DOHH2 (cell line): ENCODE results near the gene LRCH1.

Experiments used
- H3F3A ChIP-seq: fragments of 200-600 bp; sonication (generic), shearing (Covaris generic); 2 replicates; pipeline ENCODE4 v1.6.0; 2016; ENCODE audit warnings: antibody characterized with exemption, mild to moderate bottlenecking; ENCODE audit not compliant: control insufficient read depth, insufficient read depth
- H3K27ac ChIP-seq: fragments of 200-600 bp; sonication (generic); 2 replicates; pipeline ENCODE4 v1.5.1; 2014; ENCODE audit warnings: low read depth, mild to moderate bottlenecking, low read length, moderate library complexity
- H3K27me3 ChIP-seq: fragments of 200-600 bp; sonication (generic); 2 replicates; pipeline ENCODE4 v1.6.1; 2014; ENCODE audit warnings: mild to moderate bottlenecking, low read length, mixed read lengths; ENCODE audit not compliant: control insufficient read depth
- H3K36me3 ChIP-seq: fragments of 200-600 bp; sonication (generic); 2 replicates; pipeline ENCODE4 v1.6.1; 2014; ENCODE audit warnings: mild to moderate bottlenecking, low read length, moderate library complexity, mixed read lengths; ENCODE audit not compliant: control insufficient read depth
- H3K4me1 ChIP-seq: fragments of 200-600 bp; sonication (generic); 2 replicates; pipeline ENCODE4 v1.6.1; 2014; ENCODE audit warnings: mild to moderate bottlenecking, low read length, mixed read lengths; ENCODE audit not compliant: control insufficient read depth
- H3K4me2 ChIP-seq: fragments of 200-600 bp; sonication (generic); 2 replicates; pipeline ENCODE4 v1.6.0; 2014; ENCODE audit warnings: mild to moderate bottlenecking, low read length, moderate library complexity
- H3K4me3 ChIP-seq: fragments of 200-600 bp; sonication (generic); 2 replicates; pipeline ENCODE4 v1.5.1; 2014; ENCODE audit warnings: mild to moderate bottlenecking, low read length, mixed read lengths
- H3K79me2 ChIP-seq: fragments of 200-600 bp; sonication (generic); 2 replicates; pipeline ENCODE4 v1.6.1; 2014; ENCODE audit warnings: mild to moderate bottlenecking, low read length, mixed read lengths; ENCODE audit not compliant: control insufficient read depth
- H3K9me2 ChIP-seq: fragments of 200-600 bp; sonication (generic); replicated peaks from 2 replicates; pipeline ENCODE4 v1.6.1; 2014; ENCODE audit warnings: mild to moderate bottlenecking, low read length, mixed read lengths; ENCODE audit not compliant: control insufficient read depth
- H3K9me3 ChIP-seq: fragments of 200-600 bp; sonication (generic); 2 replicates; pipeline ENCODE4 v1.6.1; 2014; ENCODE audit warnings: antibody characterized with exemption, low read length, mixed read lengths; ENCODE audit not compliant: control insufficient read depth, insufficient read depth
- H4K20me1 ChIP-seq: fragments of 200-600 bp; sonication (generic); 2 replicates; pipeline ENCODE4 v1.6.0; 2014; ENCODE audit warnings: low read depth, mild to moderate bottlenecking, antibody characterized with exemption, low read length, moderate library complexity; ENCODE audit not compliant: control insufficient read depth, insufficient read depth
- CTCF ChIP-seq: fragments of 200-600 bp; sonication (generic); IDR thresholded peaks from one replicate; pipeline ENCODE4 v1.5.1; 2014; ENCODE audit warnings: antibody characterized with exemption, mild to moderate bottlenecking, low read depth, low read length; ENCODE audit not compliant: poor library complexity, severe bottlenecking
- EZH2phosphoT487 ChIP-seq: fragments of 200-600 bp; sonication (generic); IDR thresholded peaks from 2 replicates; pipeline ENCODE4 v1.6.1; 2017; ENCODE audit warnings: borderline replicate concordance, mild to moderate bottlenecking, antibody characterized with exemption, low read length, moderate library complexity, mixed read lengths

The LRCH1 gene

DNA sequence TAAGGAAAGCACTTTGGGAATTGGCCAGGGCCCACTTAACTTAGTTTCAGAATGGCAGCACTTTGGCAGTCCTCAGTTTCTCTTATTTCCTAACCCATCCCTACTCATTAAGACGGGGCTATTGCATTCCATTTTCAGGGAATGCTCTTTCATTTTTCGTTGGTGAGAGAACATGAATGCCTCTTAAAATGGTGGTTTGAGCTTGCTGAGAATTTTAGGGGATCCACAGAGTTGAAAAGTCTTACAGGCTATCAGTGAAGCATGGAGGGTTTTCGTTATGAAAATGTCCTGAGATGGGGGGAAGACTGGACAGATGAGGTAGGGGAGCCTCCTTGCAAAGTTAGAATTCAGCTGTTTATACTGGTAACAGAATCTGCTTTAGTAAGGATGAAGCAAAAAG lies 71.4 kb downstream of the LRCH1 start:
- TF ChIP-seq CTCF (no peak), EZH2phosphoT487 (no peak)

GRCh38 chr13:46624821-46625220 lies 71.9 kb downstream of the LRCH1 start:
- Histone ChIP-seq H3K27ac (no peak overlapping the region), H3F3A (no peaks in the 10 kb centered on the region; the same call in 1 of the 2 replicates), H3K4me3 (peak overlapping the region; percentile 31), H3K9me3 (no peaks in the 10 kb centered on the region), H3K79me2 (peaks cover 93% of the 10 kb centered on the region), H3K36me3 (no peaks in the 10 kb centered on the region), H3K27me3 (no peaks in the 10 kb centered on the region), H3K4me2 (peak overlapping the region; percentile 49), H3K4me1 (peaks cover 77% of the 10 kb centered on the region), H4K20me1 (peaks cover 10% of the 10 kb centered on the region; the same call in 1 of the 2 replicates), H3K9me2 (no peaks in the 10 kb centered on the region)
- TF ChIP-seq EZH2phosphoT487 (no peak), CTCF (no peak)

More for the DNA sequence above, 71.4 kb downstream of the LRCH1 start:
- Histone ChIP-seq H3K36me3 (no peaks in the 10 kb centered on the region), H4K20me1 (peaks cover 9% of the 10 kb centered on the region; the same call in 1 of the 2 replicates), H3K27me3 (no peaks in the 10 kb centered on the region), H3K4me1 (peaks cover 79% of the 10 kb centered on the region), H3K4me3 (peak overlapping the region; percentile 31), H3K9me3 (no peaks in the 10 kb centered on the region), H3K79me2 (peaks cover 93% of the 10 kb centered on the region), H3K27ac (no peak overlapping the region), H3F3A (no peaks in the 10 kb centered on the region; the same call in 1 of the 2 replicates), H3K9me2 (no peaks in the 10 kb centered on the region), H3K4me2 (peak overlapping the region; percentile 49)

DNA sequence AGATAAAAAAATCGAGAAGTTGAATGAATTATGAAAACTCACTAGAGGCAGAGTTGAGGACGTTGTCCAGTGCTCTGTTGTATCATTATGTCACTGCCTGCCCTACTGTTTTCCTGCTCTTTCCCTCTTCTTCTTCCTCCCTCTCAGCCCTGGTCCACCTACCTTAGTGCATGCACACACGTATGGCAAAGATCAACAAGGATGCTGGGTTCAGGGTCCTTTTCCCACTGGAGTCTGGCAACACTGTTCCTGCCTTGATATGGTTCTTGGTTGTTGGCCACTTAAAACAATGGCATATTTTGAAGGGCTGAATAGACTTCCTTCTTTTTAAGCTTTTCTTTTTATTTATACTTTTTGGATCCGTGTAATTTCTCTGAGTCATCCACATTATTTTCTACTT lies 74.5 kb downstream of the LRCH1 start:
- Histone ChIP-seq H3K9me3 (no peaks in the 10 kb centered on the region), H4K20me1 (peaks cover 10% of the 10 kb centered on the region; the same call in 1 of the 2 replicates), H3K27me3 (no peaks in the 10 kb centered on the region), H3K9me2 (no peaks in the 10 kb centered on the region), H3F3A (no peaks in the 10 kb centered on the region; the same call in 1 of the 2 replicates), H3K36me3 (no peaks in the 10 kb centered on the region), H3K4me1 (peaks cover 63% of the 10 kb centered on the region), H3K79me2 (peaks cover 91% of the 10 kb centered on the region), H3K4me2 (no peak overlapping the region), H3K4me3 (no peak overlapping the region), H3K27ac (no peak overlapping the region)
- no peak for TF ChIP-seq EZH2phosphoT487
- TF ChIP-seq CTCF = no peak
